Right lobe of liver (tissue), 4 donors: ENCODE measurements around the gene SPAST.

Experiments used
- CTCF ChIP-seq, 4 donors: fragments of 200-600 bp in 3 of 4; fragments of 450-650 bp in 1 of 4; IDR thresholded peaks; one replicate each; pipeline versions ENCODE4 v1.5.1 to v1.8.0; 2016 to 2022; ENCODE audit warnings: antibody characterized with exemption in 4 of 4, mild to moderate bottlenecking in 2 of 4
- POLR2A ChIP-seq: fragments of 450-650 bp; IDR thresholded peaks from one replicate; pipeline ENCODE4 v1.6.1; 2017; ENCODE audit warnings: antibody characterized with exemption, mild to moderate bottlenecking
- donor health status: DM: no; HTN: no; CAD: no.
- donor health status: DM: no; HTN: no; CAD: no.
- donor health status: DM: no; HTN: yes; CAD: no.

- no peak for TF ChIP-seq CTCF (IDR thresholded peaks at IDR 0.05)
- TF ChIP-seq POLR2A: no peak
Observed at GRCh38 chr2:32051836-32052439, 11.4 kb upstream of the SPAST start.
